CD4-positive, alpha-beta T cell treated with Interleukin-6 for 4 hours (primary cell): ENCODE measurements around the gene IFITM10.

ENCODE experiments used
- DNase-seq: peaks from one replicate; pipeline ENCODE4 v3.0.0-alpha.2; 2020; ENCODE audit warnings: mixed read lengths

Gene IFITM10

DNA sequence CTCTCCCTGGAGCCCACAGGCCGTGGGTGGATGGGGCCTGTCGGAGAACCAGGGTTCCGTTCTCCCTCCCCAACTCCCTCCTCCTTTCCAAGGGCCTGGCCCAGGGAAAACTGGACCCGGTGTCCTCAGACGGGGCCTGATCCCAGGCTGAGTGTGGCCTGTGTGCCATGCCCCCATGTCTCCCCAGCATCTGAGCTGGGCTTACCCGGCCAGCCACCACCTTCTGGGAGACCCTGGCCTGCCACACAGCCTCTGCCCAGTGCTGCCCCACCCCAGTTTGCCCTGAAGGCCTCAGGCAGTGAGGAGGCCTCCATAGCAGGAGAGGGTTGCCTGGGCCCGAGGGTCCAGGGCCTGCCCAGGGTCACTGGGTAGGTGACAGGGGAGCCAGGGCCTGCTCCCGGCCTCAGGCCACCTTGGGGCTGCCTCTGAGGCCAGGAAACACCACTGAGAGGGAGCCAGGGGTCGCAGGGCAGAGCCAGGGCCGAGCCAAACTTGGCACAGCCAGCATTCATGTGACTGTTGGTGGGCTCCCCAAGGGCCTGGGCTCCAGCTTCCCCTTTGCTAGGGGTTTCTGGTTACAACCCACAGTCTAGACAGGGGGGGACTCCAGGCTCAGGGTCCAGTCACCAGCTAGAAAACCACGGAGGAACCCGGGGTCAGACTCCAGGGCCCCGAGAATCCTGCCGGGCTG is 590 bp upstream of the IFITM10 start:
- no peak for DNase-seq

- no peak for DNase-seq
These were observed 722 bp downstream of the IFITM10 start for GRCh38 chr11:1749395-1750351.

GRCh38 chr11:1748636-1749394 is 1.6 kb downstream of the IFITM10 start:
- no peak for DNase-seq

- no peak for DNase-seq
These were observed 2.4 kb downstream of the IFITM10 start for GRCh38 chr11:1747753-1748635.

DNA sequence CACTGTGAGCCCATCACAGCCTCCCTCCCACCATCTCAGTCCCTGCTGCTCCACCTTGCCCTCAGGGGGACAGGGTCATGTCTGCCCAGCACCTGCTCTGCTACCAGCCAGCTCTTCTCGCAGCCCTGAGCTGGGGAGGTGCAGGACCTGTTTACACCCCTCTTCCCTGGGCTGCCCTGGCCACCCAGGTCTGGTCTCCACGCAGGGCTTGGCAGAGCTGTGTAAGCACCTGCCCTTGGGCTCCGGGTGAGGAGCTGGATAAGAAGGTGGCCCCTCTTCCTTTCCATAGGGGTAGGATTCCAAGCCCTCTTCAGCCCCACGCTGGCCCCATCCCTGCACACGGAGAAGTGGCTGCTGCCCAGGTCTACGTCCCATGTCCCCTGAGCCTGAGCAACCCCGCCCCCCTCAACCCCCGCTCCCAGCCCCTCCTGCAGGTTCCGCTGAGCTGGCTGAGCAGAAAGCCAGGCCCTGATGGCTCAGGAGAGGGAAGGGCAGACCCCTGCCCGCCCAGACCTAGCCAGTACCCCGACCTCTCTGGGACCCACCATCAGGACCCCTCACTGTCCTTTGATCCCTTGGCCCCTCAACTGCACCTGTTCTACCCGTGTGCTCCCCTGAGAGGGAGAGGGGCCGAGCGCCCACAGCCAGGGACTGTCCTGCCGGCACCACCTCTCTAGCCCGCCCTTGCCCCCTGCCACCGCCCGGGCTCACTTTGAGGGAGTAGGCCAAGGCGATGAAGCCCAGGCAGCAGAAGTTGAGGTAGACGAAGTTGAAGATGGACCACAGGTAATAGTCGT is 3.2 kb downstream of the IFITM10 start:
- DNase-seq = no peak

DNA sequence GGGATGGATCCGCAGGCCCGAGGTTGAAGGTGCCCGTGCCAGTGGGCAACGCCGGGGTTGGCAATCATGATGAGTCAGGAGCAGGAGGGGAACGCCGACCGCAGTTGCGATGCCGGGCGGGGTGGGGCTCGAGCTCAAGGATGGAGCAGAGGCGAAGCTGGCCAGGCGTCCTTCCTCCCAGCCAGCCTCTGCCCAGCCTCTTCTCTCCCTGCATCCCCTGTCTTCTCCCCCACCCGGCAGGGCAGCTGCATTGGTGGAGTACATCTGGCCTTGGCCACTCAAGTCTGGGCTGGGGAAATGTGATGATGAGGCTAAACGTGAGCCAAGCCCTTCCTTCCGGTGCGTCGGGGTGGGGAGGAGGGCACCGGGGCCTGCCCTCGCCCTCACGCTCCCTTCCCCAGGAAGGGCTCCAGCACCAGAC is 3.9 kb downstream of the IFITM10 start:
- no peak for DNase-seq

GRCh38 chr11:1745701-1746320 is 4.6 kb downstream of the IFITM10 start:
- DNase-seq = no peak

DNA sequence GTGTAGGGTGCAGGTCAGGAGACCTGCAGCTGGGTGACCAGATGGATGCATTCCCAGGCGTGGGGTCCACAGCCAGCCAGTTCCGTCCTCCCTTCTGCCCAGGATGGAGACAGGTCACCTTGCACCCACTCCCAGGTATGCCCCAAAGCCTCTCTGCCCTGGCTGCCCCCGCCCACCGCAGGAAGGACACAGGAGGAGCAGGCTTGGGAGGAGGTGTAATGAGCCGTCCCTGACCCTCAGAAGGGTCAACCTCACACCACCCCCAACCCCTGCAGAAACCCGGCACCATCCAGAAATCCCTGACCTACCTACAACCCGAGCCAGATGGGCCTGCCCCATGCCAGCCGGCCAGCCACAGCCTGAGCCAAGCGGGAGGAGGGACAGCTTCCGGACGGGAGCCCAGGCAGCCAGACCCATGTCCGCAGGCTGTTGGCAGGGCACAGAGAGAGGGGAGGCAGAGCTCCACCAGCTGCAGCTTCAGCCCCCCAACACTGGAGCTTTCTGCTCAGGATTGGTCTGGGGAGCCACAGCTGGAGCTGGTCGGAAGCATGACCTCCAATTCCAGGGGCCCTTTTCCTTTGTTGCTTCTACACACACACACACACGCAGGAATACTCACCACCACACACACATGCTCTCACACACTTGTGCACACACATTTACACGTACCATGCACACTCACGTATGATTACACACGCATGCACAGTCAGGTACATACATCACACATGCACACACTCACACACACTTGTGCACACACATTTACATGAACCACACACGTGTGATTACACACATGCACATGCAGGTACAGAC is 5.3 kb downstream of the IFITM10 start:
- DNase-seq = no peak

- DNase-seq = no peak
These were observed 6.1 kb downstream of the IFITM10 start for GRCh38 chr11:1744137-1744886.

GRCh38 chr11:1743585-1744136 is 6.7 kb downstream of the IFITM10 start:
- DNase-seq = no peak

GRCh38 chr11:1742869-1743584 is 7.4 kb downstream of the IFITM10 start:
- DNase-seq = no peak

GRCh38 chr11:1742371-1742770 is 8.0 kb downstream of the IFITM10 start:
- no peak for DNase-seq

DNA sequence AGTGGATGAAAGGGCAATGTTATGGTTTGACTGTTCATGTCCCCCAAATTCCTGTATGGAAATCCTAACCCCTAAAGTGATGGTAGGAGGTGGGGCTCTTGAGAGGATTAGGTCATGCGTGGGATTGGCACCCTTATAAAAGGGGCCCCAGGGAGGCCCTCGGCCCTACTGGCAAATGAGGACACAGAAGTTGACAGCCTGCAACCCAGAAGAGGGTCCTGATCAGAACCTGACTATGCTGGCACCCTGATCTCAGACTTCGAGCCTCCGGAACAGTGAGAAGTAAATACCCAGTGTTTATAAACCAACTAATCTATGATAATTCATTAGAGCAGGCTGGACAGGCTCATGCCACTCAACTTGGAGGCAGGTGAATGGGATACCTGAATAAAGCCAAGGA is 8.7 kb downstream of the IFITM10 start:
- DNase-seq = no peak

- no peak for DNase-seq
These were observed 9.4 kb downstream of the IFITM10 start for GRCh38 chr11:1740786-1741530.

- DNase-seq = no peak
These were observed 10.8 kb downstream of the IFITM10 start for GRCh38 chr11:1739576-1739975.

DNA sequence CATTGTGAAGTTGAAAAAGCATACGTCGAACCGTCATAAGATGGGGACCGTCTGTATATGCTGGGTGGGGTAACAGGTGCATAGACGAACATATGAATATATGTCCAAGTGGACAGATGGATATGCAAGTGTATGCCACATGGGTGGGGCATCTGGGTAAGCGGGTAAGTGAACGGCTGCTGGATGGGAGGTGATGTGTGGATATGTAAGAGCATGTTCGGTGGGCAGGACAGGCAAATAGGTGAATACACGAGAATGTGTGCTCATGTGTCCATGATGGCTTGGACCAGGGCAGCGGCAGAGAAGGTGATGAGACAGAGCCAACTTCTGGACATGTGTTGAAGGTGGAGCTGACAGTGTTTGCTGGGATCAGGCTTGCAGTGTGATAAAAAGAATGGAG is 12.0 kb downstream of the IFITM10 start:
- no peak for DNase-seq

GRCh38 chr11:1737080-1737757 is 13.2 kb downstream of the IFITM10 start:
- DNase-seq = no peak
